Right renal cortex interstitium (tissue), 3 donors: ENCODE measurements around the gene NSG2. TPM values are rescaled to one million over a fixed set of nuclear protein-coding genes. Genes with fewer than 3 reads are reported as not detected.
"Not testable (repeated sequence)": the region's sequence is repeated elsewhere in the genome, so short reads cannot be mapped to it uniquely, and the experiment has no call there.

Experiments used
- DNase-seq, 3 donors: peaks; one replicate each; pipeline ENCODE4 v3.0.0-alpha.2; 2013; ENCODE audit warnings: low read depth in 3 of 3, low spot score in 2 of 3
- polyA plus RNA-seq, 3 donors: library from polyadenylated mRNA; unstranded; fragments of 120-200 nt; gene quantifications; one replicate each; pipeline ENCODE4 v1.2.1, GENCODE V29; 2013; ENCODE audit not compliant: insufficient read length in 3 of 3

Gene NSG2
- polyA plus RNA-seq, 3 donors, result 0.17 to 0.25 (median 0.17) TPM

DNA sequence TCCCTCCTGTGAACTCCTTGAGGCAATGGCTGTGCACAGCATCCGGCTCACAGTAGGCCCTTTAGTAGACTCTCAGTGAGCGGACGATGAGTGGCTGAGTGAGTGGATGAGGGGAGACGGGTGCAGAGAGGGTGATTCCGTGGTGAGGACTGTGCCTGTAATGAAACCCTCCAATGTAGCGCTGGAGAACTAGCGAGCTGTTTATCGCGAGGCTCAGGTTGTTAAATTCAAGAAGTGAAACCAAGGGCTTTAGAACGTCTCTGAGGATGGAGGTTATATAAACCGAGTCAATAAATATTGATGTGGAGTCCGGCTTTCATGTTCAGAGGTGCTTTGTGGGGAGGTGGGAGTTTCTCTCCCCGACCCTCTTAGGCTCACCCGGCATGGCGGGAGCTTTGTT, 53.2 kb downstream of the NSG2 start:
- DNase-seq, result no peak

DNA sequence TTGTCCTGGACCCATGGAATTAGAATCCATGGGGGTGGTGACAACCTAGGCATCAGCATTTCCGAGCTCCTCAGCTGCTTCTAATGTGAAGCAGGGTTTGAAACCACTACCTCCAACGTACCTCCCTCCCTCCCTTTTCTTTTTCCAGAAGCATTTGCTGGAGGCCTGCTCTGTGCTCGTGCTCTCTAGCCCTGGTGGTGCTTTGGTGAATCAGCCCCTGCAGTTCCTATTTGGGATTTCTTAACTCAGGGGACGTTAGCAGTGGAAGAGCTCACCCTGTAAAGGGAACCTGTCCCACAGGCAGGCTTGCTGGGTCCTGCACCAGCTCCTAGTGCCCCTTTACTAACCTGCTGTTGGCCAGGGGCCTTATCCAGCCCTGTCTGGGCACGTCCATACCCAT, 55.0 kb downstream of the NSG2 start:
- no peak for DNase-seq

DNA sequence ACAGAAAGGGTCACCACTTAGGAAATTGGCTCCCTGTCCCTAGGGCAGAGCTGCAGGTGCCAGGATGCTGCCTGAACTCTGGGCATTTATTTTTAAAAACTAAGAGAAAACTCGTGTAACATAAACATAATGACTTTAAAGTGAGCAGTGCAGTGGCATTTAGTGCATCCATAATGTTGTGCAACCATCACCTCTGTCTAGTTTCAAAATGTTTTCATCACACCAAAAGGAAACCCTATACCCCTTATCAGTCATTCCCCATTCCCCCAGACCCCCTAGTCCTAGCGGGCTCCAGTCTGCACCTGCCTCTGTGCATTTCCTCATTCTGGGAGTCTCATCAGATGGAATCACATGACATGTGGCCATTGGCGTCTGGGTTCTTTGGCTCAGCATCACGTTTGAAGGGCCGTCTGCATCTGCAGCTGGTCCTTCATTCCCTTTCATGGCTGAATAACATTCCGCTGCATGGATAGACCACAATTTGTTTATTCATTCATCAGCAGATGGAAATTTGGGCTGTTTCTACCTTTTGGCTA, 55.8 kb downstream of the NSG2 start:
- no peak for DNase-seq

DNA sequence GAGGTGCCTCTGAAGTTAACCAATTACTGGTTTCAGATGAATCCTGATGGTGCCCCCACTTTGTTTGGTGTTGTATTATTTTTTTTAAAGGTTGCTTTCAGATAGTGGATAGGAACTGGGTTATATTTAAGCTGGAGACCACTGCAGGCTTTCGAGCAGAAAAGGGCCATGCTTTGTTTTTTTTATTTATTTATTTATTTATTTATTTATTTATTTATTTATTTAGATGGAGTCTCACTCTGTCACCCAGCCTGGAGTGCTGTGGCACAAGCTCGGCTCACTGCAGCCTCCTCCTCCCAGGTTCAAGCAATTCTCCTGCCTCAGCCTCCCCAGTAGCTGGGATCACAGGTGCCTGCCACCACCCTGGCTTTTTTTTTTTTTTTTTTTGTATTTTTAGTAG, 57.1 kb downstream of the NSG2 start:
- not testable (repeated sequence) for DNase-seq

DNA sequence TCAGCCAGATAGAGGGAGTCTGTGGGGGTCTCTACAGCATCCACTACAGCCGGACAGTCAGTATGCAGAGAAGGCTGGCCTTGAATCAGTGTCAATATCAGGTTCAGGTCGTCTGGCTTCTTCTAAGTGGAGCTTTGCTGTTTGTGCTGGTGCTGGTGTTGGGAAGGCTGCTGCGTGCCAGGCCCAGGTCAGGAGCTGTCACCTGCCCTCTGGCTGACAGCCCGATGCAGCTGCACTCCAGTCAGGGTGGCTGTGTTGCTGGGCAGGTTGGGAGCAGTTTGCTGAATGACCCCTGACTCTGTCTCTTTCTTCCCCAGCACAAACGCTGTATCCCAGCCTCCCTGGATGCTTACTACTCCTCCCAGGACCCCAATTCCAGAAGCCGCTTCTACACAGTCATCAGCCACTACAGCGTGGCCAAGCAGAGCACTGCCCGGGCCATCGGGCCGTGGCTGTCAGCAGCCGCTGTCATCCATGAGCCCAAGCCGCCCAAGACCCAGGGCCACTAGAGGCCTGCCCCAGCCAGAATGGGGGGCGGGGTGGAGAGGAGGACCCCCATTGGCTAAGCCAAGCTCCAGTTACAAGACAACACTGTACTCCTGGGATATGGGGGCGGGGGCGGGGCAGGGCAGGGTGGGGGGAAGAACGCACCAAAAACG, 61.6 kb downstream of the NSG2 start:
- DNase-seq, result no peak

DNA sequence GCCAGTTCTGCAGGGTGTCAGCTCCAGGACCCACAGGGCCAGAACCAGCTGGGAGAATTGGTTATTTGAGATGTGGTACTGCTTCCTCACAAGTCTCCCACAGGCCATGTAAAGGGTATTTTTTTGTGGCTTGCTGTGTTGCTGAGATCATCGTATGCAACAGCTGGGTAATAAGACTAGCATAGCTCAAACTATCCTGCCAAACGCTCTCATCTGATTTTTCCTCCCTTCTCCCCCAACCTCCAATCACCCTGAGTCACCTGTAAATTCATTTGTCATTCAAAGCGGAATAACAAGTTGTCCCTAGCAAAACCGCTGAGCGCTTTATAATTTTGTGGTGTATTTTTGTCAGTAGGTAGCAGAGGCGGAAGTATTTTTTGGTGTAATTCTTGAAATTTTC, 63.2 kb downstream of the NSG2 start:
- DNase-seq, result no peak

DNA sequence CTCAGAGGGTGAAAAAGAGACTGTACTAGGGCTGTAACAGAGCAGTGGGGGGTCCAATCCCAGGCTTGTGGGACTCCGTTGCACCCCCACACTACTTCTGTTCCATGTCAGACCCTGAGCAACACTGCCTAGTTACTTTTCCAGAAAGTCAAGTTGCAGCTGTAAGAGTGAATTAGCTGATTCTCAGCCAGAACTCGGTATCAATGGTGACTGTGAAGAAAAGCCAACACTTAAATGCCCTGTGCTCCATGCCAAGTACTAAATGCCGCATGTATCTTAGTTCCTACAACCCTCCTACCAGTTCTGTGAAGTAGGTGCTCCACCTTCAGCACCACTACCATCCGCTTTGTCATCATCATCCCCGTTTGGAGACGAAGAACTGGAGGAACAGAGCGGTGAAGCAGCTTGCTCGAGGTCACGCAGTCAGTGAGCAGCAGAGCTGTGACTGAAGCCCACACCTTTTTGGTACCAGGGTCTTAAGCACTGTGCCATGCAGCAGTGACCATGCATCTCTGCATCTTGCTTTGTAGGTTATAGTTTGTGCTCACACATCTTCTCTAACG, 64.3 kb downstream of the NSG2 start:
- DNase-seq, result no peak

DNA sequence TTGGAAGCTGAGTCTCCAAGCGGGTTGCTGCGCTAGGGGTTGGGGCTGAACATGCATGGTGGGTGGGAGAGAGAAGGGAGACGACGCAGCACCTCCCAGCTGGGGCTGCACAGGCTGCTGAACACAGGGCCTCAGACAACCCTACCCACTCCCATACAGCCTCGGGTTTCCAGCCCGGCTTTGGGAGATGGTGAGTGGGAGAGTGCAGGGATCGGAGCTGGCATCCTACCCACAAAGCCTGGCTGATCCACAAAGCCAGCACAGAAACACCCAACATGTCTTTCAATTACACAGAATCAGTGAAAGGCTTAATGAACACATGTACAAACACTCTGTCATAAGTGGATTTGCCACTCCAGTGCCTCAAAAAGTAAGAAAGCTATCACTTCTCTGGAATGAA, 64.8 kb downstream of the NSG2 start:
- DNase-seq, result no peak

DNA sequence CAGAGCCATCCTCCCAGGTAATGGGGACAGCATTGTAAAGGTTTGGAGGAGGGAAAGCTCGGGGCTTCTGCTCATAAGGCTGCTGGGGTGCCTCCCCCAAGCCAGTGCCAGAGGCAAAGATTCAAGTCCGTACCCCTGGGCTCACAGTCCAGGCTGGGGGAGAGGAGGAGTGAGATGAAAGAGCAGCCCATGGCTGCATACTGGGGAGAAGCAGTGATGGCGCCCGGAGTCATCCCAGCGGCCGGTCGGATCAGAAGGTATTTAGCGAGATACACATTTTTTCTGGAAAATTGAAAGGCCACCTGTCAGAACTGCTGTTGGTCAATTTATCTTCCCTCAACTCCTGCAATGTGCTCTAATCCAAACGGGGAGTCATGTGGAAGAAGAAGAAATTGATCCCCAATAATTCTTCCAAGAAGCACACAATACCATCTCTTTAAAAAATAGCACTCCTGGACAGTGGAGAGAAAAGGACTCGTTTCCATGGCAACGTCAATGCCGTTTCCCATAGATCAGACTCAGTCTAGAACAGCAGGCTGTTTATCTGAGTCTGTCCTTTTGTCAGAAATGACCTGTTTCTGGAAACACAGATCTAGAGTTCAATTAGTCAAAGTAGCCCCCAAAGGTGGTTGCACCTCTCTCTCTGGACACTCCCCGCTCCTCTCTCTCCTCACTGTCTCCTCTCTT, 65.9 kb downstream of the NSG2 start:
- DNase-seq, result no peak

DNA sequence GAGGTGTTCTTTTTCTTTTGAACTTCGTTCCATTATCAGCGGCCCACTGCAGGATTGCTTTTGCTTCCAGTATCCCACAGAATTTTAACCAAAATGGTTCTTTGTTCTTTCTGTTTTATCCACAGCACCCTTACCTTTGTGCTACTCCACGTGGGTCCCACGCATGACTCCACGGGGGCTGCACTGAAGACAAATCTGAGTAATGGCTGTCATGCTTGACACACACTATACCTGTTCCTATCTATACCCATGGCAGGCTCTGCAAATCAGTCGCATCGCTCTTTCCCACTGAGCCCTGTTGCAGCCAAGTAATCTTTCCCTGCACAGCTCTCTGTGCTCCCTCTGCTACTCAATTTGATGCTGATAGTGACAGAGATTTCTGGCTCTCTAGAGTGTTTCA, 69.7 kb downstream of the NSG2 start:
- no peak for DNase-seq

DNA sequence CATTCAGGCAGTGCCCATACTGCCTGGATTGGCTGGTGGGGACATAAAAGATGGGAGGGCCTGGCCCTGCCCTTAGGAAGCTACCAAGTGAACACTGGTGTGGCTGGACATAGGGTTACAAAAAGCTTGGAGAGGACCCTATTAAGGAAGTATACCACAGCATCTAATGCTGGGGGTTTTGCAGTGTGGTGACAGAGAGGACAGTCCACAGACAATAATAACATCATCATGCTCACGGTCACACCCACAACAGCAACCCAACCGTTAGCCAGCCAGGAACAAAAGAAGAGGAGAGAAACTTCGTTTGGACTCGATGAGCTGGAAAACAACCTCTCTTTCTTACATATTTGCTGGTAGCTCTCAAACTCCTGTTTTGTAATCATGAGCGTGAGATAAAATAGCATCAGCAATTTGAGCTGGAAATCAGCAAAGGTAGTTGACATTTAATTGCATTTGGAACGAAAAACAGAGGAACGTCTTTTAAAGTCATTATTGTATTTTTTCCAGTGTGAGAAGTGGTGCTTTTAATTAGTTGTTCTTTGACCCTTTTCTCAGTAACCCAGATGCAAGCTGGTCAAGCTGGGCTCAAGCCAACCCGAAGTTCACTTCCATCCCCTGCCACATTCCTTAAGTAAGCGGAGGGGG, 73.4 kb downstream of the NSG2 start:
- no peak for DNase-seq

DNA sequence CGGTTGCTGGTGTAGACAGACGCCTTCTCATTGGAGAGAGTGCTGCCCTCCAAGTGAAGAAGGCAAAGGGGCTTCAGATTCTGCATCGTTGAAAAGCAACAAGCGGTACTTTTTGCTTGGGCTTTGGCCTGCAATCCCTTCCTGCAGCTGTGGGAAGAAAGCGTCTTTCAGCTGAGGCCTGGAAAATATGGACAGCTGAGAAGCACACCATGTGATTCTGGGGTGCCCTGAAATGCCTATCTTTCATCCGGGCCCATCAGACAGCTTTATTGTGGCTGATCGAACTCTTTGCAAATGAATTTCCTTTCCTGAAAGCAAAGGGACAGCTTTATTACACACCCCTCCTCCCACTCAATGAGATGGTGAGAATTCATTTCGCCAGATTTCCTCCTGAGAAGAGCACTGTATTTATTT, 74.0 kb downstream of the NSG2 start:
- no peak for DNase-seq

DNA sequence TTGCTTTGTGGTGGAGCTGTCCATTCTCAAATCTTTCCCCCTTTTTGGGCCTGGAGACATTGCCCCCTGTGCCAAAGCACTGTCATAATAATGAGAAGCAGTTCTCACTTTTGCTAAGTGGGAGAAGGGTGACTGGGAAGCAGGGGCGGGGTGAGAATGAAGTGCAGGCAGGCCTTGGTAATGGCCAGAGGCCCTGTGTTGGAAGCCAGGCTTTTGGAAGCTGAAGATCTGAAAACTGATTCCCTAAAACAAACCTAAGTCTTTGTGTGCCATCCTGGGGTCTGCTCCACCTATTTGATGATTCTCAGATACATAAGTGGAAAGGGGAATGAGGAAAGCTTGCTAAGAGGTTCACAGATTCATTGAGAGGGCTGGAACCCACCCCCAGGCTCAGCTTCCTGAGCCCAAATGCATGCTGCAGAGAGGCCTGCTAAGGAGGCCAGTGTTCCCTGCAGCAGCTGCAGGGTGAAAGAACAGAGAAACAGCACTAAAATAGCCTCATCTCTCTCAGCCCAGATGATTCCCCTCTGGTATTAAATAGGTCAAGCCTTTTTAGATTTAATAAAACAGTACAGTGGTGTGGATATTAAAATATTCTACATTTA, 75.0 kb downstream of the NSG2 start:
- no peak for DNase-seq

DNA sequence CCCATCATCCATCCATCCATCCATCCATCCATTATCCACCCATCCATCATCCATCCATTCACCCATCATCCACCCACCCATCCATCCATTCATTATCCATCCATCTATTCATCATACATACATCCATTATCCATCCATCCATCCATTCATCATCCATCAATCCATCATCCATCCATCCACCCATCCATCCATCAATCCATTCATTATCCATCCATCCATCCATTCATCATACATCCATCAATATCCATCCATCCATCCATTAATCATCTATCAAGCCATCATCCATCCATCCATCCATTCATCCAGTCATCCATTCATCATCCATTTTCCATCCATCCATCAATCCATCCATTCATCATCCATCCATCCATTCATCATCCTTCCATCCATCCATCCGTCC, 89.0 kb downstream of the NSG2 start:
- no peak for DNase-seq

DNA sequence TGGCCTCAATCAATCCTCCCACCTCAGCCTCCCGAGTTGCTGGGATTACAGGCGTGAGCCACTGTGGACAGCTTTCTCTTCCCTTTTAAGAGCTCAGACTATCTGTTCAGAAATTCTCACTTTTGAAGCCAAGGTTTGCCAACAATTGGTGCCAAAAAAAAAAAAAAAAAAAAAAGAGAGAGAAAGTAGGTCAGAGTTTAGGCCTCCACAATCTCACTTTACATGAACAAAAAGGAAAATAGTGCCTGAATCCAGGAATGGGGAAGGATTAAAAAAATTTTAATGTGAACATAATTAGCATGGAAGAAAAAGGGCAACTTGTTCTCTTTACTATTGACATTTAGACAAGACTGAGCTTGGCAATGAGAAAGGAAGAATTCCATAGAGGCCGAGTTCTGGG, 94.1 kb downstream of the NSG2 start:
- DNase-seq, result no peak

DNA sequence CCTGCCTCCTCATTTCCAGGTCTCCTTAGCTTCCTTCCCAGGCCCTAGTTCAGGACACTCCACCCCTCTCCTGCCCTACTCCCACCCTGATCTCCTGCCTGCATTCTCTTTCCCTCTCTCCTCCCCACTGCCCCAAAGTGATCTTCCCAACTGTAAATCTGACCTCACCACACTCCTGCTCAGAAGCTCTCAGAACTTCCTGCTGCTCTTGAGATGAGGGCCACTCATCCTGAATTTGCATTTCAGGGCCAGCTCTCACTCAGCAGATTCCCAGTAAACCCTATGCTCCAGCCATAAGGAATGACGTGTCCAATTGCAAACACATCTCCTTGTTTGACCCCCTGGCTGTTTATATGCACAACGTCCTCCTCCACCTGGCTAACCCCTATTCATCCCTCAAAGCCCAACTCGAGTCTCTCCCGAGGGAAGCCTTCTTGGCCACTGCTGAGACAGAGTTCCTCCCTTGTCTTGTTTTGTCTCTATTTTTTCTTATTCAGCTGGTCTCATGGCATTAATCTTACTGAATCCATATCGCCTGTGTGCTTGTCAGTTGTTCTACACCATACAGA, 95.0 kb downstream of the NSG2 start:
- no peak for DNase-seq

DNA sequence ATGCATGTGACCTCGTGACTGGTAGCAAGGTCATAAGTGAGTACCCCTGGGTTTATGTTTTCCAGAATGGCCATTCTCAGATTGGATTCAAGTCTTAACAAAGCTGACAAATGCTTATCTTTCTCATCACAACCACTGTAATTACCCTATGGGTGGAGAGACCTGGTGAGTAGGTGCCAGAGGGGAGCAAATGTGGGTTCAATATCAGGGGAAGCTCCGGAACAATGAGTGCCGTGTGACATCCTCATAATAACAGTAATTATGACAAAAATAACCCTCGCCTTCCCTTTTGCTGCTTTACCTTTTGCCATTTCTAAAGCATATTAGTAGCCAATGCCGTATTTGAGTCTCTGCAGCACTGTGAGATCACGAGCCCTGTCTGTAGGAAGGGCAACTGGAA, 95.9 kb downstream of the NSG2 start:
- no peak for DNase-seq

DNA sequence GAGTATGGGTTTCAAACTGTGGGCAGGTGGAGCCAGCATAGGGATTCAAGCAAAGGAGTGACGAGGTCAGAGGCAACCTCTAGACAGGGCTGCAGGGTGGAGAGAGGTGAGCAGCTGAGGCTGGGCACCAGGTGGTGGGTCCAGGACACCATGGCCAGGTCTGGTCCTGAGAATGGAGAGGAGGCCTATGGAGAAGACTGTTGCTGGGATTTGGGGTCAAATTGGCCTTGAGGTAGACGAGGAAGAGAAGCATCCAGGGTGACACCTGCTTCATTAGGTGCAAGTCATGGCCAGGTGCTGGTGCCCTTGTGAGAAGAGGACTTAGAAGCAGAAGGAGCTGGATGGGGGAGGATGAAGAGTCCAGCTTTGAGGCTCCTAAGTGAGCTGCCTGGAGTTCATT, 99.6 kb downstream of the NSG2 start:
- no peak for DNase-seq

DNA sequence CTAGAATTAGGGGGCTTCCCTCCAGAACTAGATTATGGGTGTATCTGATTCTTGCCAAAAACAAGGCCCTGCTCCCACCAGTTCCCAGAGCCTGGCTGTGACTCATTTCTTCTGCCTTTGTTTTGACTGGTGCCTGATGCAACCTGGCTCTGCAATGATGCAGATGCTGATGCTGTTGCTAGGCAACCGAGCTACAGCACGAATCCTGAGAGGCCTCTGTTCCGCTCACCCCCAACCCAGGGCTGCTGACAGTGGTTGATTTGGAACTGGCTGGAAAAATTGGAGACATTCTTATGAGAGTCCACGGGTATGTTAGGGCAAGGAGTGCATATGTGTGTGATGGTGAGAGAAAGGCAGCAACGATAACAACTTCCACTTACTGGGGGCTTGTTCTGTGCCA, 100.3 kb downstream of the NSG2 start:
- no peak for DNase-seq

DNA sequence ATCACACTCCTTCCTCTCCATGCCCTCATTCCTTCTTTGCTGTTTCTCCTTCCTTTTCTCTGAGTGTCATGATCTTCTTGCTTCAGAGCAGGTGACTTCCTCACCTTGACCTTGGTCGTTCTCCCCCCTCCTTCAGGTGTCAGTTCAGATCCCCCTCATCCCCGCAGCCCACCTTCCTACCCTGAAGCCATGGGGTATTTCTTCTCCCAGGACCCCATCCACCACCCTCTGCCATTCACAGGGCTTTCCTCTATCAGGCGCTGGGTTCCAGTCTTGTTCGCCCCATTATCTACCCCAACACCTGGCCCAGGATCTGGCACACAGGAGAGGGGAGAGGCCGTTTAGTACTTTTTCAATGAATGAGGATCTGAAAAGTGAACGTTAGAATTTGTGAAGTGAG, 101.0 kb downstream of the NSG2 start:
- DNase-seq, result no peak

DNA sequence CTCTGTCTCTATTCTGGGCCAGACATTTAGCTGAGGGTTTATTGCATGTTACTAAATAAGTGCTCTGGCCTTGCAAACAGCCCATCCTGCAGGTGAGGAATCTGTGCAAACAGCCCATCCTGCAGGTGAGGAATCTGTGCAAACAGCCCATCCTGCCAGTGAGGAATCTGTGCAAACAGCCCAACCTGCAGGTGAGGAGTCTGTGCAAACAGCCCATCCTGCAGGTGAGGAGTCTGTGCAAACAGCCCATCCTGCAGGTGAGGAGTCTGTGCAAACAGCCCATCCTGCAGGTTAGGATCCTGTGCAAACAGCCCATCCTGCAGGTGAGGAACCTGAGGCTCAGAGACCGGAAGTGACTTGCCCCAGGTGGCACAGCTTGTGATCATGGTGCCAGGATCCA, 101.5 kb downstream of the NSG2 start:
- not testable (repeated sequence) for DNase-seq
